OCI-LY1 (cell line): ENCODE measurements around the gene UNC5B.

Experiments used
- H2AFZ ChIP-seq: fragments of 200-600 bp; sonication (generic), shearing (Covaris generic); 2 replicates; pipeline ENCODE4 v1.6.0; 2014; ENCODE audit warnings: antibody characterized with exemption, mild to moderate bottlenecking, low read length
- H3F3A ChIP-seq: fragments of 200-600 bp; sonication (generic), shearing (Covaris generic); 2 replicates; pipeline ENCODE4 v1.6.0; 2014; ENCODE audit warnings: mild to moderate bottlenecking, antibody characterized with exemption, low read length, moderate library complexity; ENCODE audit not compliant: insufficient read depth
- H3K27ac ChIP-seq: fragments of 200-600 bp; sonication (generic); 2 replicates; pipeline ENCODE4 v1.5.1; 2014; ENCODE audit warnings: low read length, mixed run types, mild to moderate bottlenecking, low read depth; ENCODE audit not compliant: poor library complexity, severe bottlenecking
- H3K27me3 ChIP-seq: fragments of 200-600 bp; sonication (generic); 2 replicates; pipeline ENCODE4 v1.6.0; 2014; ENCODE audit warnings: antibody characterized with exemption, mild to moderate bottlenecking, low read length, moderate library complexity; ENCODE audit not compliant: insufficient read depth
- H3K36me3 ChIP-seq: fragments of 200-600 bp; sonication (generic); 2 replicates; pipeline ENCODE4 v1.6.1; 2014; ENCODE audit warnings: mild to moderate bottlenecking, antibody characterized with exemption, low read length, moderate library complexity, mixed read lengths; ENCODE audit not compliant: insufficient read depth
- H3K4me1 ChIP-seq: fragments of 200-600 bp; sonication (generic); 2 replicates; pipeline ENCODE4 v1.5.1; 2014; ENCODE audit warnings: mild to moderate bottlenecking, low read length, moderate library complexity; ENCODE audit not compliant: insufficient read depth, severe bottlenecking
- H3K4me2 ChIP-seq: fragments of 200-600 bp; sonication (generic), shearing (Covaris generic); 2 replicates; pipeline ENCODE4 v1.6.1; 2014; ENCODE audit warnings: low read length
- H3K4me3 ChIP-seq: fragments of 200-600 bp; sonication (generic); 2 replicates; pipeline ENCODE4 v1.5.1; 2014; ENCODE audit warnings: low read length, low read depth, mild to moderate bottlenecking, mixed read lengths; ENCODE audit not compliant: poor library complexity, severe bottlenecking
- H3K79me2 ChIP-seq: fragments of 200-600 bp; shearing (Covaris generic); 2 replicates; pipeline ENCODE4 v1.6.1; 2016; ENCODE audit warnings: mixed run types, low read length, mixed read lengths; ENCODE audit not compliant: insufficient read depth
- H3K9ac ChIP-seq: fragments of 200-600 bp; sonication (generic), shearing (Covaris generic); 2 replicates; pipeline ENCODE4 v1.6.1; 2014; ENCODE audit warnings: mild to moderate bottlenecking, low read length, mixed read lengths
- H3K9me2 ChIP-seq: fragments of 200-600 bp; sonication (generic), shearing (Covaris generic); 2 replicates; pipeline ENCODE4 v1.6.1; 2014; ENCODE audit warnings: low read depth, mild to moderate bottlenecking, low read length, mixed read lengths
- H3K9me3 ChIP-seq: fragments of 200-600 bp; shearing (Covaris generic); 2 replicates; pipeline ENCODE4 v1.6.1; 2014; ENCODE audit warnings: low read length, mixed read lengths
- H4K20me1 ChIP-seq: fragments of 200-600 bp; sonication (generic), shearing (Covaris generic); 2 replicates; pipeline ENCODE4 v1.6.0; 2016; ENCODE audit warnings: mild to moderate bottlenecking, low read length; ENCODE audit not compliant: insufficient read depth
- EZH2 ChIP-seq: fragments of 200-600 bp; sonication (generic), shearing (Covaris generic); IDR thresholded peaks from 2 replicates; pipeline ENCODE4 v1.8.0; 2017; ENCODE audit warnings: borderline replicate concordance, mixed run types, mild to moderate bottlenecking, antibody characterized with exemption, low read length, moderate library complexity, mixed read lengths
- TF ChIP-seq, protein P1 (sequence below): fragments of 200-600 bp; sonication (generic), shearing (Covaris generic); IDR thresholded peaks from 2 replicates; pipeline ENCODE4 v1.5.1; 2017; ENCODE audit warnings: mild to moderate bottlenecking, antibody characterized with exemption, low read length, moderate library complexity, mixed read lengths

Gene UNC5B

DNA sequence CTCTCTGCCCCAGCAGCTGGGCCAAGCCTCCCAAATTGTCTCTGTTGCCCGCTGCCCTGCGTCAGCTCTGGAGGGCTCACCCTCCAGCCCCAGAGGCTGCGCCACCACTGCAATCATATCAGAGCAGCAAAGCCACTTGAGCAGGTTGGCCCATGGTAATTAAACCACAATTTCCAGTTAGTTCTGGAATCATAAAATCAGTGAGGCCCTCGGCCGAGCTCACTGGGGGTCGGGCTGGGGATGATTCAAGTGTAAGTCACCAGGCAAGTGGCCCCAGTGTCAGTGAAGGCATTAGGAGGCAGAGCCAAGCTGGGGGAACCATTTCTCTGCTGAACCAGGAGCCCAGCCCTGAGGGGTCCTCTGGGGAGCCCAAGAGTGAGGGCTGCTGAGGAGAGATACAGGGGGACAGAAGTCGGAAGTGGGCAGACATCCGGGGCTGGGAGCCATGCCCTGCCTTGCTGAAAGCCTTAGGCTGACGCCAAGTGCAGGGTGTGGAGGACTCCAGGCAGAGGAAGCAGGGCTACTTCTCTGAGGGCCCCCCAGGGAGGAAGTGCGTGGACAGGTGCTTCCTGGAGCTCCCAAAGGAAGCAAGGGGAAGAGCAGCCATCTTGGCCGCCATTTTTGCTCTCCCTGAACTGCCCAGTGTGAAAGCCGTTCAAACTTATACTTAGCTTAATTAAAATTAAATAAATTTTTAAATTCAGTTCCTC, 77.2 kb downstream of the UNC5B start:
- Histone ChIP-seq H3K4me2 (no peak overlapping the region), H3K36me3 (no peaks in the 10 kb centered on the region), H3K9ac (no peak overlapping the region), H3K27ac (no peak overlapping the region), H3K9me2 (no peaks in the 10 kb centered on the region), H3K79me2 (no peaks in the 10 kb centered on the region), H3K4me3 (no peak overlapping the region), H3K4me1 (no peaks in the 10 kb centered on the region), H2AFZ (no peak overlapping the region), H3F3A (no peaks in the 10 kb centered on the region), H3K27me3 (0 out of 2 replicates have a peak, but pooled peaks cover 2% of the 10 kb centered on the region), H4K20me1 (no peaks in the 10 kb centered on the region), H3K9me3 (no peaks in the 10 kb centered on the region)
- TF ChIP-seq, protein P1, sequence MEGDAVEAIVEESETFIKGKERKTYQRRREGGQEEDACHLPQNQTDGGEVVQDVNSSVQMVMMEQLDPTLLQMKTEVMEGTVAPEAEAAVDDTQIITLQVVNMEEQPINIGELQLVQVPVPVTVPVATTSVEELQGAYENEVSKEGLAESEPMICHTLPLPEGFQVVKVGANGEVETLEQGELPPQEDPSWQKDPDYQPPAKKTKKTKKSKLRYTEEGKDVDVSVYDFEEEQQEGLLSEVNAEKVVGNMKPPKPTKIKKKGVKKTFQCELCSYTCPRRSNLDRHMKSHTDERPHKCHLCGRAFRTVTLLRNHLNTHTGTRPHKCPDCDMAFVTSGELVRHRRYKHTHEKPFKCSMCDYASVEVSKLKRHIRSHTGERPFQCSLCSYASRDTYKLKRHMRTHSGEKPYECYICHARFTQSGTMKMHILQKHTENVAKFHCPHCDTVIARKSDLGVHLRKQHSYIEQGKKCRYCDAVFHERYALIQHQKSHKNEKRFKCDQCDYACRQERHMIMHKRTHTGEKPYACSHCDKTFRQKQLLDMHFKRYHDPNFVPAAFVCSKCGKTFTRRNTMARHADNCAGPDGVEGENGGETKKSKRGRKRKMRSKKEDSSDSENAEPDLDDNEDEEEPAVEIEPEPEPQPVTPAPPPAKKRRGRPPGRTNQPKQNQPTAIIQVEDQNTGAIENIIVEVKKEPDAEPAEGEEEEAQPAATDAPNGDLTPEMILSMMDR: no peak
- no peak for TF ChIP-seq EZH2

DNA sequence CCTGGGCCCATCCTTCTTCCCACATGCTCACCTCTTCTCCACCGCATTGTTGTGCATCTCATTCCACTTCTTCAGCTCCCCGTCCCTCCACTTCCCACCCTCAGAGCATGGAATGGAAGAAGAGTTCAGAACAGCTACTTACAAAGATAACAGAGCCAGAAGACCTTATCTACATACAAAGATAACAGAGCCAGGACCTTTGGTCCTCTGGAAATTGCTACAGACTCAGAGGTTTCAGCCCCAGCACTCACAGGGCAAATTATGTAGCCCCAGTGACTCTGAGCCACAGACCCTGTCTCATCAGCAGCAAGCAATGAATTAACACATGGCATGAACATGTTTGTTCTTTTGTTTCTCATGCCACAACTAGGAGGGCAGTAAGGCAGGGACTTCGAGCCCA, 78.0 kb downstream of the UNC5B start:
- H3F3A ChIP-seq: no peaks in the 10 kb centered on the region
- H3K9ac ChIP-seq: no peak overlapping the region
- no peak overlapping the region for H3K4me3 ChIP-seq
- H3K79me2 ChIP-seq: no peaks in the 10 kb centered on the region
- H3K36me3 ChIP-seq: no peaks in the 10 kb centered on the region
- TF ChIP-seq, protein P1: no peak
- TF ChIP-seq EZH2: no peak
- no peaks in the 10 kb centered on the region for H3K9me2 ChIP-seq
- no peaks in the 10 kb centered on the region for H3K4me1 ChIP-seq
- no peaks in the 10 kb centered on the region for H4K20me1 ChIP-seq
- no peak overlapping the region for H3K27ac ChIP-seq
- 0 out of 2 replicates have a peak, but pooled peaks cover 2% of the 10 kb centered on the region for H3K27me3 ChIP-seq
- H2AFZ ChIP-seq: no peak overlapping the region
- no peaks in the 10 kb centered on the region for H3K9me3 ChIP-seq
- no peak overlapping the region for H3K4me2 ChIP-seq

DNA sequence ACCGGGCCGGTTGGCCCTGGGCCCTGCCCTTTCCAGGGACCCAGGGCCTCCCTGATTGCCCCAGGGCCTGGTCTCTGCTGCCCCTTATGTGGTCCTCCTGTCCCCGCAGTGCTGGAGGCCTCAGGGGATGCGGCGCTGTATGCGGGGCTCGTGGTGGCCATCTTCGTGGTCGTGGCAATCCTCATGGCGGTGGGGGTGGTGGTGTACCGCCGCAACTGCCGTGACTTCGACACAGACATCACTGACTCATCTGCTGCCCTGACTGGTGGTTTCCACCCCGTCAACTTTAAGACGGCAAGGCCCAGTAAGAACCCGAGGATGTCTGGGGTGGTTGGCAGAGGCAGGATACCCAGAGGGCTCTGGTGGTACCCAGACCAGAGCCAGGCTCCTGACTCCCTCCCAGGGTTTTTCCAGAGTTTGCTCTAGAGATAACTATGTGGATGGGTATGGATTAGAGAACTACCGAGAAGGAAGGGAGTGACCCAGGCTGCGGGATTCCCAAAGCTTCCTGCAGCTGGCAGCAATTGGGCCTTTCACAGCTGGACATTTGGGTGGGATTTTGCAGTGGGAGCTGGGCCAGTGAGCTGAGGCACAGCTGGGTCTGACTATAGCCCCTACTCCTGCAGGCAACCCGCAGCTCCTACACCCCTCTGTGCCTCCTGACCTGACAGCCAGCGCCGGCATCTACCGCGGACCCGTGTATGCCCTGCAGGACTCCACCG, 78.6 kb downstream of the UNC5B start:
- H3K4me1 ChIP-seq: no peaks in the 10 kb centered on the region
- no peaks in the 10 kb centered on the region for H4K20me1 ChIP-seq
- no peaks in the 10 kb centered on the region for H3K36me3 ChIP-seq

More for the DNA sequence above, 78.6 kb downstream of the UNC5B start:
- Histone ChIP-seq H3K9ac (no peak overlapping the region), H2AFZ (no peak overlapping the region), H3K9me2 (no peaks in the 10 kb centered on the region), H3K27me3 (no peaks in the 10 kb centered on the region), H3K4me3 (no peak overlapping the region), H3K79me2 (no peaks in the 10 kb centered on the region), H3K4me2 (no peak overlapping the region), H3K27ac (no peak overlapping the region), H3F3A (no peaks in the 10 kb centered on the region), H3K9me3 (no peaks in the 10 kb centered on the region)
- TF ChIP-seq, protein P1: no peak
